ENCODE results near the gene NUP85. TPM values are rescaled to one million over a fixed set of nuclear protein-coding genes. Genes with fewer than 3 reads are reported as not detected.

NUP85 gene
- total and polyA plus RNA-seq, 2 of the 4 experiments (the other 2 are of a cell fraction): 29.4 to 54.4 TPM

DNA sequence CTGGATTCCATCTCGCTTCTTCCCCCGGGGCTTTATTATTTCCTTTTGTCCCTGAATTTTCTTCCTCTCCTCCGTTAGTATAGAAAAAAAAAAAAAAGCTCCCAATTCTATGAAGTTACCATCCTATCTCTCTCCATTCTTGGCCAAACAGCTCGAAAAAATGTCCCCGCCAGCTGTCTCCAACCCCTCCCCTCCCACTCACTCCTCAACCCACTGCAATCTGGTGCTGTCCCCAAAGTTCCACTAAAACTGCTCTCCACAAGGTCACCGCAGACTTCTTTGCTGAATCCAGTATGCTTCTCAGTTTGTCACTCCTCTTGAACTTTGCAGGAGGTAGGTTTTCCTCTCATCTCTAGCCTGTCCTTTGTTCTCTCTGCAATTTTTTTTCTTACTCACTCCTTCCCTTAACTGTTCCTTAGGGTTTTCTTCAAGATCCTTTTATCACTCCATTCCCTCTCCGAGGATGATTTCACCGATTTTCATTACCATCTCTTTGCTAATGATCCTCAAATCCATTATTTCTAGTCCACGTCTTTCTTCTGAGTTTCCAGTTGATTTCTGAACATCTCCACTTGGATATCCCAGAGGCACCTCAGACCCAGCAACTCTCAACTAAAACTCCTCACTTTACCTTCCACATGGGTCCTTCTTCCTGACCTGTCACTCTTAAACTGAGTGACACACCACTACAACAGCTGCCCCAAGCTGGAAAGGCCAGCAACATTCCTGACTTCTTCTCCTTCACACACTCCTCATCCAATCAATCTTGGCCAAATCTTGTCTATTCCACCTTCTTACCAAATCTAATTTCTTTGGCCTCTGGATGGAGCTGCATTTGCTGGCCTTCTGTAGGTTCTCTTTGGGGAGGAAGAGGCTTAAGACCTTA is 21.2 kb upstream of the NUP85 start (continued):
- TF ChIP-seq, protein P1, sequence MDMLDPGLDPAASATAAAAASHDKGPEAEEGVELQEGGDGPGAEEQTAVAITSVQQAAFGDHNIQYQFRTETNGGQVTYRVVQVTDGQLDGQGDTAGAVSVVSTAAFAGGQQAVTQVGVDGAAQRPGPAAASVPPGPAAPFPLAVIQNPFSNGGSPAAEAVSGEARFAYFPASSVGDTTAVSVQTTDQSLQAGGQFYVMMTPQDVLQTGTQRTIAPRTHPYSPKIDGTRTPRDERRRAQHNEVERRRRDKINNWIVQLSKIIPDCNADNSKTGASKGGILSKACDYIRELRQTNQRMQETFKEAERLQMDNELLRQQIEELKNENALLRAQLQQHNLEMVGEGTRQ (IDR thresholded peaks at IDR 0.05; ENCODE audit: low read depth, low read length): no peak
- no peak for TF ChIP-seq CHD1 (IDR thresholded peaks at IDR 0.05; ENCODE audit: low read depth, low read length)

DNA sequence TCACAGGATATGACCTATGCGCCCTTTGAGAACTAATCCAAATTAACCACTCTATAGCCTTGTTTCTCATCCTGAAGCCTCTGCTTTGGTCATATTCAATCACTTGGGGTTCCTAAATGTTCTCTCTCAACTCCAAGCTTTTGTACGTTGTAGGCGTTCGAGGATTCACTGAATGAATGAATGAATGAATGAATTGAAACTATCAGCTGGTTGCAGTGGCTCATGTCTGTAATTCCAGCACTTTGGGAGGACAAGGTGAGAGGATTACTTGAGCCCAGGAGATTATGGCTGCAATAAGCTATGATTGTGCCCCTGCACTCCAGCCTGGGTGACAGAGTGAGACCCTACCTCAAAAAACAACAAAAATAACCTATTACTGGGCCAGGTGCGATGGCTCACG is 16.9 kb upstream of the NUP85 start:
- CTCF ChIA-PET: no interaction called here
- TF ChIP-seq CHD1 (IDR thresholded peaks at IDR 0.05; ENCODE audit: low read depth, low read length) (no peak), RAD21 (IDR thresholded peaks at IDR 0.05; ENCODE audit: low read length) (no peak), CEBPB (IDR thresholded peaks at IDR 0.05; ENCODE audit: low read depth, low read length) (no peak)
- Histone ChIP-seq H3K4me3 (ENCODE audit: insufficient read depth, low read depth, low read length) (no peak overlapping the region), H3K36me3 (ENCODE audit: control insufficient read depth, insufficient read depth, low read length) (no peaks in the 10 kb centered on the region), H3K23ac (ENCODE audit: low read depth, low read length) (no peak overlapping the region), H2AFZ (replicated peaks; ENCODE audit: low read length, poor library complexity) (no peak overlapping the region), H4K20me1 (ENCODE audit: insufficient read depth, low read length) (no peaks in the 10 kb centered on the region), H3K27ac (ENCODE audit: insufficient read depth, low read length) (no peak overlapping the region), H2BK120ac (ENCODE audit: low read depth, low read length) (no peak overlapping the region), H3K18ac (ENCODE audit: low read depth, low read length) (no peak overlapping the region), H3K14ac (replicated peaks; ENCODE audit: low read depth, low read length) (no peak overlapping the region), H2AK5ac (ENCODE audit: low read depth, low read length) (no peak overlapping the region), H3K56ac (ENCODE audit: extremely low read depth, insufficient read depth, low read length) (no peak overlapping the region), H4K5ac (ENCODE audit: low read depth, low read length) (no peak overlapping the region), H4K8ac (ENCODE audit: low read depth in 2 of 2, low read length in 2 of 2) (no peak overlapping the region), H4K91ac (ENCODE audit: insufficient read depth, low read depth, low read length) (no peak overlapping the region), H2BK5ac (ENCODE audit: low read depth, low read length, poor library complexity, severe bottlenecking) (no peak overlapping the region), H3K79me1 (ENCODE audit: low read depth in 1 of 2, low read length in 2 of 2) (peaks cover 3 to 7% of the 10 kb centered on the region in 2 experiments; a peak in 3 of 4 replicates), H3K9me3 (ENCODE audit: control insufficient read depth, insufficient read depth, low read length) (no peaks in the 10 kb centered on the region), H3K27me3 (ENCODE audit: control insufficient read depth, insufficient read depth, low read length) (no peaks in the 10 kb centered on the region), H2BK15ac (ENCODE audit: low read depth, low read length) (no peak overlapping the region), H3K9me1 (ENCODE audit: insufficient read depth, low read length) (0 out of 2 replicates have a peak, but pooled peaks cover 3% of the 10 kb centered on the region), H2AK9ac (replicated peaks; ENCODE audit: low read depth, low read length, poor library complexity) (no peak overlapping the region), H3K4me1 (ENCODE audit: control insufficient read depth, insufficient read depth, low read length) (peaks cover 1% of the 10 kb centered on the region; the same call in 1 of the 2 replicates), H2BK20ac (ENCODE audit: low read depth, low read length) (no peak overlapping the region), H3K9ac (ENCODE audit: low read depth, low read length) (no peak overlapping the region), H3K4me2 (ENCODE audit: low read depth, low read length) (no peak overlapping the region), H3K4ac (ENCODE audit: low read depth, low read length) (no peak overlapping the region)
- no peak for DNase-seq
- BruUV-seq (replicated peaks): no TSS peak
- in situ Hi-C loops (cut with MboI; ENCODE audit: low sequenced_read_pairs) (no loop called here), dilution Hi-C loops (cut with HindIII; ENCODE audit: low sequenced_read_pairs, unreplicated experiment) (no loop called here), intact Hi-C loops (cut with micrococcal nuclease) (no loop called here)
- WGBS, 2 experiments (ENCODE audit: extremely low coverage in 2 of 2, insufficient read length in 1 of 2): no CpG with 5 or more reads among the region's 6 CpGs
- no peak for ATAC-seq (ENCODE audit: low read depth)
- POLR2A ChIA-PET (ENCODE audit: unreplicated experiment): no interaction called here
